Right lobe of liver (tissue), 6 donors: ENCODE results near the gene STMN3. TPM values are rescaled to one million over a fixed set of nuclear protein-coding genes. Genes with fewer than 3 reads are reported as not detected.

Source experiments
- ATAC-seq, 4 donors: fragments of 200-7000 bp; cut with Tn5 transposase; one replicate each; pipeline ENCODE4 v1.9.1; 2020; ENCODE audit warnings: mild to moderate bottlenecking in 4 of 4, moderate library complexity in 4 of 4
- DNase-seq, 3 donors: peaks; one replicate each; pipeline ENCODE4 v3.0.0-alpha.2; 2020
- H3K27ac ChIP-seq, 3 donors: fragments of 200-600 bp; one replicate each; pipeline ENCODE4 v1.8.0; 2022
- H3K27me3 ChIP-seq, 2 donors: fragments of 200-600 bp; one replicate each; pipeline ENCODE4 v1.8.0; 2022
- H3K36me3 ChIP-seq, 4 donors: fragments of 200-600 bp; sonication (generic) in 1 of 4; one replicate each; pipeline versions ENCODE4 v1.5.1 to v1.8.0; 2017 to 2022; ENCODE audit warnings: control low read depth in 1 of 4
- H3K4me1 ChIP-seq, 4 donors: fragments of 200-600 bp; sonication (generic) in 1 of 4; one replicate each; pipeline versions ENCODE4 v1.5.1 to v1.8.0; 2017 to 2022; ENCODE audit warnings: control low read depth in 1 of 4
- H3K4me3 ChIP-seq, 3 donors: fragments of 200-600 bp; one replicate each; pipeline ENCODE4 v1.8.0; 2022
- H3K9me3 ChIP-seq, 4 donors: fragments of 200-600 bp; sonication (generic) in 1 of 4; one replicate each; pipeline versions ENCODE4 v1.5.1 to v1.8.0; 2017 to 2022; ENCODE audit warnings: control low read depth in 1 of 4
- CTCF ChIP-seq, 4 donors: fragments of 200-600 bp in 3 of 4; fragments of 450-650 bp in 1 of 4; IDR thresholded peaks; one replicate each; pipeline versions ENCODE4 v1.5.1 to v1.8.0; 2016 to 2022; ENCODE audit warnings: antibody characterized with exemption in 4 of 4, mild to moderate bottlenecking in 2 of 4
- POLR2A ChIP-seq: fragments of 450-650 bp; IDR thresholded peaks from one replicate; pipeline ENCODE4 v1.6.1; 2017; ENCODE audit warnings: antibody characterized with exemption, mild to moderate bottlenecking
- WGBS: methylation state at CpG from one replicate; pipeline ENCODE4 v1.1.6; 2018; ENCODE audit warnings: low coverage, low lambda C conversion rate; ENCODE audit not compliant: insufficient coverage; ENCODE audit errors: missing lambda C conversion rate; 5-methylcytosine and 5-hydroxymethylcytosine counted together
- intact Hi-C, 2 donors: fragments of 100-400 bp; cut with DNase I; formaldehyde crosslinking; loops; one replicate each; pipeline versions ENCODE4 v1.11.2 to v1.14.1; 2022
- total RNA-seq, 6 experiments: library from RNA; depleted of rRNA in 2 of 6; stranded (reverse); fragments of >200 nt in 2 of 6; fragmentation: NEBNext Ultra II Directional in 3 of 6; extraction: Animal tissue kit (Norgen Biotek cat#: 25700) in 3 of 6; gene quantifications; one replicate each; pipeline versions ENCODE4 v1.1.0 to v1.2.4, GENCODE V29; 2016 to 2023
- donor health status: DM: no; HTN: yes; CAD: no.
- donor health status: DM: no; HTN: no; CAD: no.
- donor health status: DM: no; HTN: no; CAD: no.
- donor health status: DM: no; HTN: yes; CAD: no.
- donor health status: DM: no; HTN: yes; CAD: no.

The STMN3 gene
- total RNA-seq, 6 experiments from 2014 or later = 0.43 to 1.6 (median 0.77) TPM

GRCh38 chr20:63685269-63686026, 32.2 kb upstream of the STMN3 start:
- no peak for TF ChIP-seq CTCF (IDR thresholded peaks at IDR 0.05)
- no peak for TF ChIP-seq POLR2A
- 67% methylated on average over 3 of the region's 21 CpGs for WGBS
- DNase-seq (no peak), ATAC-seq (no peak)
- no peaks in the 10 kb centered on the region for H3K36me3 ChIP-seq
- no peaks in the 10 kb centered on the region for H3K4me1 ChIP-seq
- no peaks in the 10 kb centered on the region for H3K9me3 ChIP-seq
- H3K4me3 ChIP-seq = no peak overlapping the region
- no peaks in the 10 kb centered on the region for H3K27me3 ChIP-seq
- intact Hi-C loops = no loop called here
- H3K27ac ChIP-seq = peak overlapping the region; percentile 71 to 91 (median 72)

GRCh38 chr20:63682384-63683139, 29.3 kb upstream of the STMN3 start:
- DNase-seq = peak in 1 of 3 donors; percentile 50
- H3K27ac ChIP-seq = peak overlapping the region in 2 of 3 donors; percentile 40 to 60
- intact Hi-C loops = loop anchor here in 1 of 2 donors (5.0 kb wide), 1 partner anchor 405 kb away; no protein-coding TSS in a partner anchor

GRCh38 chr20:63681609-63682142, 28.5 kb upstream of the STMN3 start:
- intact Hi-C loops = loop anchor here in 1 of 2 donors (5.0 kb wide), 1 partner anchor 404 kb away; no protein-coding TSS in a partner anchor
- no CpG with 5 or more reads among the region's 13 CpGs for WGBS
- no peak for TF ChIP-seq POLR2A
- TF ChIP-seq CTCF (IDR thresholded peaks at IDR 0.05) = no peak
- H3K27ac ChIP-seq = peak overlapping the region in 2 of 3 donors; percentile 40 to 60
- no peaks in the 10 kb centered on the region for H3K36me3 ChIP-seq
- no peaks in the 10 kb centered on the region for H3K4me1 ChIP-seq
- ATAC-seq (no peak), DNase-seq (no peak)
- no peaks in the 10 kb centered on the region for H3K9me3 ChIP-seq
- H3K4me3 ChIP-seq = no peak overlapping the region
- H3K27me3 ChIP-seq = no peaks in the 10 kb centered on the region

More at GRCh38 chr20:63682384-63683139, 29.3 kb upstream of the STMN3 start:
- no peak for TF ChIP-seq POLR2A
- no peak for TF ChIP-seq CTCF (IDR thresholded peaks at IDR 0.05)
- Histone ChIP-seq H3K27me3 (no peaks in the 10 kb centered on the region), H3K9me3 (no peaks in the 10 kb centered on the region), H3K36me3 (no peaks in the 10 kb centered on the region), H3K4me1 (no peaks in the 10 kb centered on the region), H3K4me3 (no peak overlapping the region)
- 73% methylated on average over 3 of the region's 22 CpGs for WGBS
- peak; percentile 10 to 52 (median 30) for ATAC-seq

GRCh38 chr20:63680857-63681608, 27.8 kb upstream of the STMN3 start:
- intact Hi-C loops = loop anchor here in 1 of 2 donors (5.0 kb wide), 1 partner anchor 404 kb away; no protein-coding TSS in a partner anchor
- Histone ChIP-seq H3K9me3 (no peaks in the 10 kb centered on the region), H3K27ac (peak overlapping the region in 1 of 3 donors; percentile 60), H3K27me3 (no peaks in the 10 kb centered on the region), H3K4me3 (no peak overlapping the region), H3K4me1 (no peaks in the 10 kb centered on the region), H3K36me3 (no peaks in the 10 kb centered on the region)
- DNase-seq (no peak), ATAC-seq (no peak)
- WGBS = 100% methylated on average over 2 of the region's 23 CpGs
- TF ChIP-seq POLR2A (no peak), CTCF (IDR thresholded peaks at IDR 0.05) (no peak)
